CD4-positive, alpha-beta T cell treated with Interleukin-10 for 1 hour (primary cell): ENCODE measurements around the gene UBN2.

Experiments
- DNase-seq: peaks from one replicate; pipeline ENCODE4 v3.0.0-alpha.2; 2020

Gene UBN2

DNA sequence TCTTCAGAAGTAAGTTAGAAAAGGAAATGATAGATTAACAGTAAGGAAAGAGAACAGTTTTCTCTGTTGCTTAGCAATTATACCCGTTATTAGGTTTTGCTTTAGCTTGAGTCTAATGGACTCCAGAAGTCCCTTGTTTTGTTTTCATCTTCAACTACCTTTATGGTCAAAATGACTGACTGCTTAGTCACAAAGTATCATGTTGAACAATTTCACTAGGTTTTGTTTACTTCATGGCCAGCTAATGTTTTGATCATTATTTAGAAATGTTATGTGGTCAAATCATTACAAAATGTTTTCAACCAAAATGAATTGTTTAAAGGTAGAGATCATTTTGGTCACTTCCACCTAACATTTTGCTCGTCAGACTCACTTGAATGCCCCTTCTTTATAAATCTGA, 1.9 kb downstream of the UBN2 start:
- no peak for DNase-seq

DNA sequence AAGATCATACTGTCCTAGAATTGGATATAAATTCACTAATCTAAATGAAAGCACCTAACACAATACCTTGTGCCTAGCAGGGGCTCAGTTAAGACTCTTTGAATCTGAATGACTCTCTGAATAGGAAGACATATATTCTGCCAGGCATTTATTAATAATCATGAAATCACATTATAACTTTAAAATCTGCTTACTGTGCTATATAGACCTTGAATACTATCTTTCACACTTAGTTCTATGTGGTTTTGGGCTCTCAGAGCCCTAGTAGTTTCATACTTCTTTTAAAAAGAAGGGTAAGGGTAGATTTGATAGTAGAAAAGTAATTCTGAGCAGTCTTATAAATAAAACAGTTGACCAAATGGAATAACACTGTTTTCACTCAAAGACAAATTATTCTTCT, 10.2 kb downstream of the UBN2 start:
- DNase-seq: no peak

DNA sequence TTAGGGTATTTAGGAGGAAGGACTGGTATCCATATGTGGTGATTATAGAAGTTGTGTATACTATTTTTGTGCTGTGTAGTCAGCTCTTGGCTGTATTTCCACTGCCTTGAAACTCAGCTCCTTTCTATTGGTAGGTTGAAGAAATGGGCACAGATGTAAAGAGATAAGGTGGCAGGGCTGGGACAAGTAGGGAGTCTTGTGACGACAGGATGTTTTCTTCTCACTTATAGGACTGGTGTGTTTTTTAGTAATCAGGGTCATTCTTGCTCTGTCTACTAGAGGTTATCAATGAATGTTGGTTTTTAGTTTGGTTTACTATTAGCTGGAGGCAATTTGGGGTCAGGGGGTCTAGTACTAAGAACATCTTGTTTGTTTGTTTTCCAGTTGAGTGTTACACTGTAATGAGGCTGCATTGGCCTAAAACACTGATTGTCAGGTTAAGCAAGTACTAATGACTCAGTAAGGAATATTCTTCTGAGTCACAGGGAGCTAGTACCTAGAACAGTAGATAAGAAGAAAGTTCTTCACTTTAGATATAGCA, 11.8 kb downstream of the UBN2 start:
- no peak for DNase-seq

DNA sequence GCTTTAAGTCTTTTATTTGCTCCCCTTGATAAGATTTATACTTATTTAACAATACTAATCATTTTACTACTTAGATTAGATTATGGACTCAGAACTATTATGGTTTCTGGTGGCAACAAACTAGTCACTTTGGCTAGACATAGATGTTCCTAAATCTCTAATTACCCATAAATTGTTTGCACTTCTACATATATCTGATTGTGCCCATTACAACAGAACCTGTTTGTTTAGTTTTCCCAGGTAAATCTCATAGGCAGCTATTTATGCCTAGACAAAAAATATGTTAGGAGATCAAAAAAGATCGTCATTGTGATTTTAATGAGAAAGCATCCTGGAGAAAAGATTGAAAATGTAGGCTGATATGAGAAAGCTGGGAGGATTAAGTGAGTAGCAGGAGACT, 14.4 kb downstream of the UBN2 start:
- DNase-seq: no peak

DNA sequence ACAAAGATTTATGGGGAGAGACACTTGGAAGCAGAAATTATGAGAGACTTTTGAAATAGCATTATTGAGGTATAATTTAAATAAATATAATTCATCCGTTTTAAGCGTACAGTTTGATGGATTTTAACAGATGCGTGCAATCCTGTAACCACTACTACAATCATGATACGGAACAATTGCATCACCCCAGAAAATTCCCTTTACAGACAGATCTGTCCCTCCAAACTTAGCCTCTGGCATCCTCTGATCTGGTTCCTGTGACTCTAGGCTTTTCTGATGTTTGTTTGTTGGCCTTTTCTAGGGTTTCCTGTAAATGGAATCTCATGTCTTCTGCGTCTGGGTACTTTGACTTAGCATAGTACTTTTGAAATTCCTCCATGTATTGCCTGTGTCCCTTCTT, 15.5 kb downstream of the UBN2 start:
- DNase-seq: no peak

DNA sequence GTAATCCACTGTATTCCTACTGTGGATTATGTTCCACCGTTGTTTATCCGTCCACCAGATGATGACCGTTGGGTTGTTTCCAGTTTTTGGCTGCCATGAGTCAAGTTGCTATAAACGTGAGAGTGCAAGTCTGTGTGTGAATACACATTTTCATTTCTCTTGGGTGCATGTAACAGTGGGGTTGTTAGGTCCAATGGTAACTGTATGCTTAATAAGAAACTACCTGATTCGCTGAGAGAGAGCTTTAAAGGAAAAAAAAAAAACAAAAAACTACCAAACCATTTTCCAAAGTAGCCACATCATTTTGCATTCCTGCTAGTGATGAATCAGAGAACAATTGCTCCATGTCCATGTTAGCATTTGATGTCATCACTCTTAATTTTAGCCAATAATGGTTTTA, 15.9 kb downstream of the UBN2 start:
- DNase-seq: no peak

DNA sequence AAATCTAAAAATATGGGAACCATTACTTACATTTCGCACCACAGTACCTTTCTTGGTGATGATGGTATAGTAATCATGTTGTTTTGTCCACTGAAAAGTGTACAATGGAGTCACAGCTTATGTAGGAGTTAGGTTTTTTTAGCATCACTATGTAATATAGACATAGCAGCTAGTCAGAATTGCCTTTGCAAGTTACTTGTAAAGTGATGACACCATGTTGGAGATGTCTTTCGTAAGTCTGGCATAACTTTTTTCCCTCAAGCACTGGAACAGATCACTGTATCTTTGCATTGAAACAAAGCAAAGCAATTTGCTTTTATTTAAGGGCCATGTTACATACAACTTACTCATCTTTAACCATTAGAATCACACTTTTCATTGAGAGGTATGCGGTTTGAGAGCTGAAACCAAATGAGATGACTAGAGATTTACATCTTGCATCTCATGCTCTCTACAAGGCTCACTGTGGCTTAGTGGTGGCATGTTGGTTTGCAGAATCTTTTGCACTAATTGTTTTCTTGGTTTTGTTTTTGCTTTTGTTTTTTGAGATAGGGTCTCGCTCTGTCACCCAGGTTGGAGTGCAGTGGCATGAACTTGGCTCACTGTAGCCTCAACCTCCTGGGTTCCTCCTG, 18.3 kb downstream of the UBN2 start:
- DNase-seq: no peak

DNA sequence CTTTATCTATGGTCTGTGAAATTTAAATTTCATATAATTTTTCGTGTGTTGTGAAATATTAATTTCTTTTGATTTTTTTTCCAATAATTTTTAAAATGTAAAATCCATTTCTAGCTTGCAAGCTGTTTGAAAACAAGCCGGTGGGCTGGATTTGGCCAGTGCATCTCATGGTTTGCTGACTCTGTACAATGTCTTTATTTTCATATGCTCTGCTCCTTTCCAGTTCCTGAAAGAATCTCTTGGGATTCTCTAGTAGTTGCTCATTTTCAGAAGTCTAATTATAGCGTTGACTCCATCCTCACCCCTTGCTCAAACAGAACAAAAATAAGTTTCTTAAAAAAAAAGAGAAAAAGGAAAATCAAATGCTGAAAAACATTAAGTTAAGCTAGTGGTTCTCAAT, 21.4 kb downstream of the UBN2 start:
- DNase-seq: no peak

DNA sequence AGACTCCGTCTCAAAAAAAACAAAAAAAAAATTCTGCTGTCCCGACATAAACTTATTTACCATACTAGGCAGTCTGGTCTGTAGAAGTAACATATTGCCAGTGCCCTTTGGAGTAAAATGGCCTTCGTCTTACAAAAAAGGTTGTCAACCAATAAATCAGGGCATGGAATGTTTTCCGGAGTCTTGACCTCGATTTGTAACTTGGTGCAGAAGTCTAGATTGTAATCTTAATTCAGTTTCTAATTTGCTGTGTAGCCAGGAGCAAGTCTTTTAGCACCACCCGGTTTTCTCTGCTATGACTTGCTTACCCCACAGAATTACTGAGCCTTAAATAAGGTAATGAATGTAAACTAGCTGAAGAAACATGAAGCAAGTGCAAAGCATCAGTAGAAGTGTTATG, 23.2 kb downstream of the UBN2 start:
- DNase-seq: no peak

DNA sequence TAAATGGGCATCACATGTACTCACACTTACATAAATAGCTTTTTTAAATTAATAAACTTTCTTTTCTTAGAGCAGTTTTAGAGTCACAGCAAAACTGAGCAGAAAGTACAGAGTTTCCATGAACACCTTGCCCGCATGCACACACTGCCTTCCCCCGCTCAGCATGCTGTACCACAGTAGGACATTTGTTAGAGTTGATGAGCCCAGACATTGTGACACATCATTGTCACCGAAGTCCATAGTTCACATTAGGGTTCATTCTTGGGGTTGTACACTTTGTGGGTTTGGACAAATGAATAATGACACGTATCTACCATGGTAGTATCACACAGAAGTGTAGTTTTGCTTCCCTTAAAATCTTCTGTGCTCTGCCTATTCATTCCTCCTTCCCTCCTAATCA, 23.7 kb downstream of the UBN2 start:
- DNase-seq: no peak

DNA sequence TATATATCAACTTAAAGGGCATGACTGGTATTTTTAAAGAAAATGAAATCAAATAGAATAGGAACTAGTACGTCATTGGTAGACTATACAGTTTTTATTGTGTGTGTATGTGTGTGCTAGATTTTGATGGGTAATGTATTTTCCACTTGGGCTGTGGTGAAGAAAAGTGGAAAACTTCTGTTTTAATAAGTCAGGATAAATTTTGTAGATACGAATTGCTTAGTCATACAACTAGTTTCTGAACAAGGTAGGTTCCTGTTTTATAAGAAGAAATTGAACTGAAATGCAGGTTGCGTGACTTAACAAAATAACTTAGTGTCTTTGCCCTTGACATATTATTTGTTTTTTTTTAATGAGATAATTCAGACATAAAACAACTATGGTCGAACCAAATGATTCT, 24.3 kb downstream of the UBN2 start:
- DNase-seq: no peak

DNA sequence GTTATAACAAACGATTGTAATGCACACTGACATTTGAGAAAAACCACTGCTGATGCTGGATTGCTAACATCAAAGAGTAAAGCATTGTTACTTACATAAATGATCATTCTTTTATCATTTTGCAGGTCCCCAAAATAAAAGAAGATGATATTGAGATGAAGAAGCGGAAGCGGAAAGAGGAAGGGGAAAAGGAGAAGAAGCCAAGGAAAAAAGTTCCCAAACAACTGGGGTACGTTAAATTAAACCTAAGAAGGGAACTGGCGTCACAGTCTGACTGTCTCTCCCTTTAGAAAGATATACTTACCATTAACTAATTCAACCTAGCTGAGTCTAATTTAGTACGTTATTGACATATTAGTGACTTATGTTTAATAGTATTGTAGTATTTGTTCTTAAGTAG, 28.1 kb downstream of the UBN2 start:
- DNase-seq: no peak

DNA sequence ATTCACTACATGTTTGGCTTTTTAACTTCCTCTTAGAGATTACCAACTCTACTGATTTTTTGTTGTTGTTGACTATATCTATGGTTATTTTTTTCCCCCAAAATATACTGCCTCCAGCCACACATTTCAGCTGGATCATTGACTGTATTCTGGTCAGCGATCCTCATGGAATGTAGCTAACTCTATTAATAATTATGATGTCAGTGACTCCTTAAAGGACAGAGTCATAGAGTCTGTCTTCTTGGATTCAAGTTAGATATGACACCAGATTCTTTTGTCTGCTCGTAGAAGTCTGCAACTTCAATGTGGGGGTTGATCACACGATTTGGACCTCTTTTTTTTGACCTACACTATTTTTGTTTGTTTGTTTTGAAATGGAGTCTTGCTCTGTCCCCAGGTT, 33.2 kb downstream of the UBN2 start:
- no peak for DNase-seq

DNA sequence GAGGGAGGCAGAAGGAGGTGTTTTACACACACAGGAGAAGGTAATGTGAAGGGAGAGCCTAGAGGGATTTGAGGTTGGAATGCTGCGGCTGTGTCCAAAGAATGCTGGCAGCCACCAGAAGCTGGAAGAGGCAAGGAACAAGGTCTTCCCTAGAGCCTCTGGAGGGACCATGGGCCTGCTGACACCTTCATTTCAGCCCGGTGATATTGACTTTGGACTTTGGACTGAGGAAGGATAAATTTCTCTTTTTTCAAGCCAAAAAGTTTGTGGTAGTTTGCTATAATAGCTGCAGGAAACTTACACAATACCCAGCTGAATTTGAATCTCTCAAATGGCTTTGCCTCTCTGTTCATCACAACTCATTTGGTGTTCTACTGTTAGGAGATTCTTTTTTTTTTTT, 34.6 kb downstream of the UBN2 start:
- no peak for DNase-seq

DNA sequence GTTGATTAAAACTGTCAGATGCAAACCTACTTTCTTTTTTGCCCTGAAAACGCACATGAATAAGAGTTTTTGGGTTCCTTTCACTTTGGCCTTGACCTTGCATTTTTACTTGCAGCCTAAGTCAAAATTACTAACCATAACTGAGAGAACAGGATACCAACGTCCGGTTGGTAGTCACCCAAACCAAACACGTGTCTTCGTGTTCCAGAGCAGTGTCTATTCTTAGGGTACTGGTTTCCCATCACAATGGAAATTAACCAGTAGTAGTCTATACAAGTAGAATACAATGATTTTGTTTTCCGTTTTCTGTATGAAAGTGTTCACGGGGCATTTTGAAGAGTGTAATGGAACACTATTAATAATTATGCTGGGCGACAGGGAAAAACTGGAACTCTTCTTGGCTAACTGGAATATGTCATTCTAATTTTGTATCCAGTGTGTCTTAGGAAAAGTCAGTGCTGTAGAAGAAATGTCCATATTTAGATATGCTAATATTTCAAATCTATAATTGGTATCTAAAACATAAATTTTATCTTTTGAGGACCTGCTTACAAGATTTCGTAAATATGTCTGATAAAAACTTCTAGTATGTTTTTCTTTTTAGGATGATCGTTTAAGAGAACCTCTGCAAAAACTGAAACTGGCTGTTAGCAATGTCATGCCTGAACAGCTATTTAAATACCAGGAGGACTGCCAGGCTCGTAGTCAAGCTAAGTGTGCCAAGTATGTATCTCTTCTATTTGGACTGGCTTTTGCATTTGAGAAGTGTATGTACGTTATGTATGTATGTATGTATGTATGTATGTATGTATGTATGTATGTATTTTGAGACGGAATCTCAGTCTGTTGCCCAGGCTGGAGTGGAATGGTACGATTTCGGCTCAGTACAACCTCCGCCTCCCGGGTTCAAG, 40.9 kb downstream of the UBN2 start:
- DNase-seq: no peak

DNA sequence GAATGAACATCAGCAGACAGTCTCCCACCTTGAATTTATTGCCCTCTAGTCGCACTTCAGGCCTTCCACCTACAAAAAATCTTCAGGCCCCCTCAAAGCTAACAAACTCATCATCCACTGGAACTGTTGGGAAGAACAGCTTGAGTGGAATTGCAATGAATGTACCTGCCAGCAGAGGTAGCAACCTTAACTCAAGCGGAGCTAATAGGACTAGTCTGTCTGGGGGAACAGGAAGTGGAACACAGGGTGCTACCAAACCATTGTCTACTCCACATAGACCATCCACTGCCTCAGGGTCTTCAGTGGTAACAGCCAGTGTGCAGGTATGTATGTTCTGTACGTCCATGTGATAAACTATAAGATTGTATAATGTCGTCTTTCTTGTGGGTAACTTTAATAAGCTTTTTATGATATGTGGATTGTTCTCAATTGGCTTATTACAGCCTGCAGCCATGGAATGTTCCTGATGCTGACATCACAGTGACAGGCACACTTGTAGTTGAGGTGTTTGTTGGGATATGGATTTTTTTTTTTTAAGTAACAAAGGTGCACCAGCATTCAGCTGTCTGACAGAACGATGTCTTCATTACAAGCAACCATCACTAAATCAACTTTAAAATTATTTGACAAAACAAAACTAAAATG, 53.3 kb downstream of the UBN2 start:
- DNase-seq: no peak

DNA sequence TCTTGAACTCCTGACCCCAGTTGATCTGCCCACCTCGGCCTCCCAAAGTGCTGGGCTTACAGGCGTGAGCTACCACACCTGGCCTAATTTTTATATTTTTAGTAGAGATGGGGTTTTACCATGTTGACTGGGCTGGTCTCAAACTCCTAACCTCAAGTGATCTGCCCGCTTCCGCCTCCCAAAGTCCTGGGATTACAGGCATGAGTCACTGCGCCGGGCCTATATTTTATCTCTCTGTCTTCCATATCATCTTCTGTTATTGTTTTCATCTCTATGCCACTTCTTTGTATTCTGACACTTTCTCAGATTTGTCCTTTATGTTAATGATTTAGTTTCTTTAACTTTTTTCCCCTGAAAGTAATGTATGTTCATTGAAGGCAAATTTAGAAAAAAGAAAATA, 55.1 kb downstream of the UBN2 start:
- DNase-seq: no peak

DNA sequence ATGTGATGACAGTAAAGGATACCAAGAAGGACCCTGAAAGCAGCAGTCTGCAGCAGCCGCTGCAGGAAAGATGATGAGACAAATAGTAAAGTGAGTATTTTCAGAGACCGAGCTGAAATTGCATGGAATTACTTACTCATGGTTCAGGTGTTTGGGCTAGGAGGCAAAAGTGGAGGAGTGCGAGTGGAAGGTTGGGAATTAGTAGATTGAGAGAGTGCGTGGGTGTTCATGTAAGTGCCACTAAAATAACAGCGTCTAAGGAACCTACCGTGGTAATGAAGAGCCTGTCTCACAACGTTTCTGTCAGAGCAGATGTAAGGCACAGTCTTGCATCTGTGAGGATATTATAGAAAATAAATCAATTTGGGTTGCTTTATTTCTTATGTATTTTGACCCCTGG, 61.8 kb downstream of the UBN2 start:
- no peak for DNase-seq

DNA sequence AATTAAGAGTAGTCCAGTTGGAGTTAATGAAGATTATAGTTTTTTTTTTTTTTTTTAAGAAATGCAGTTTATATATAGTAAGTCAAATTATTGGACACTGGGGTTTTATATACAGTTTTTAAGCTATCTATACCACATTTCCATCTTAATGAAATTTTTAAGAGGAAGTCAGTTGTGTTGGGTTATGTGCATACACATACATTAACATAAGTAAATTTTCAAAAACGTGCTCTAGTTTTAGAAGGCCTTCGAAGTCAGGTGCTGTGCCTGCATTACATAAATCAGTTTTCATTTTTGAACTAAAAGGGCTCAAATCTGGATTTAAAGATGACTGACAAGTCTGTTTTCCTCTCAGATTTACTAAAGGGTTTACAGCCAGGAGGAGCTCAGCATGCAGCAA, 62.5 kb downstream of the UBN2 start:
- no peak for DNase-seq

DNA sequence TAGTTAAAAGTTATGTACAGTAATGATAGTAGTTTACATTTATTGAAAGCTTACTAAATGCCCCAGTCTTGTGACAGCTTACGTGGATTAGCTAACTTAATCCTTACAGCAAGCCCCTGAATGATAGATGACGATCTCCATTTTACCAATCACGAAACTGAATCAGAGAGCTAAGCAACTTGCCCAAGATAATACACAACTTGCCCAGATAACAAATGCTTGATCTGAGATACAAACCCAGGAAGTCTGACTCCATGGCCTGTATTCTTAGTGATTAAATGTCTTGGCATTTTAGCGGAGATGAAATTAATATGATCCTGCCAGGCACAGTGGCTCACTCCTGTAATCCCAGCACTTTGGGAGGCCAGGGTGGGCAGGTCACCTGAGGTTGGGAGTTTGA, 63.2 kb downstream of the UBN2 start:
- DNase-seq: no peak

DNA sequence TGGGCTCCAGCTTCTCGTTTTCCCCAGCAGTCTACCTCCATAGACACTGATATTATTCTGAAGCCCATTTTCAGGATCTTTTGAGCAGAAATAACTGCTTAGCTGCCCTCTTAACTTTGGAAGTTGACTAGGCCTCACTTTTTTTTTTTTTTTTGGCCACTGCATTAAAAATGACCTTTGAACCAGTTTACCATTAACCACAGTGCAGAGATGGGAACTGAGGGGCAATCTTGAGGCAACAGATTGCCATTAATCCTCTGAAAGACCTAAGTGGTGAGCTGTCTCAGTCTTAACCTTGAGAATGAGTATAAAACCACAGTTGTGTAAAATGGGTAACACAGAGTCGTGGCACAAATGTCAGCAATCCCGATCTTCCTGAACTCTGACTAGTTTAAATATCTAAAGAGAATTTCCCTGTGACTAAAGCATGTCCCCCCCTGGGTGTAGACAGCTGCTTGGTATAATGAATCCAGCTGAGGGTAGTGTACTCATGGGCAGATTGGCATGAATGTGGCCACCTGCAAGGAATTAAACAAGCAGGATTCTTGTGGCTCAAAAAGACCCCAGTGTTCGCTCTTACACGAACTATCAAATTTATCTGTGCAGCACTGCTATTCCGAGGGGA, 64.0 kb downstream of the UBN2 start:
- no peak for DNase-seq

DNA sequence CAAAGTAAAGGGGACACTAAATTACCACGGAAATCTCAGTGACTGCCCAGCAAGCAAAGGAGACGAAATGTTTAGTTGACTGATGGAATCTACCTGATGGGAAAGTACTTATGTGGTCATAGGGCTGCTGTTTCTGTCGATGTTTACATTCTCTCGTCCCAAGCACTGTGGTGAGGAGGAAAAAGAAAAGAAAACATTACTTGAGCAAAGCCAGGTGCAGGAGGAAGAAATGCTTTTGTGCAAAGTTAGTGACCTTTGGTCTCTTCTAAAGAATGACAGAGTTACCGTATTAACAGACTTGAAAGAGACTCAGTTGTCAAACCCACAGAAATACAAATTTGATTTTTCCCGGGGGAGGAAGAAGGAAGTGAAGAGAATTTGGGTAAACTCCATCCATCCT, 66.8 kb downstream of the UBN2 start:
- DNase-seq: no peak

DNA sequence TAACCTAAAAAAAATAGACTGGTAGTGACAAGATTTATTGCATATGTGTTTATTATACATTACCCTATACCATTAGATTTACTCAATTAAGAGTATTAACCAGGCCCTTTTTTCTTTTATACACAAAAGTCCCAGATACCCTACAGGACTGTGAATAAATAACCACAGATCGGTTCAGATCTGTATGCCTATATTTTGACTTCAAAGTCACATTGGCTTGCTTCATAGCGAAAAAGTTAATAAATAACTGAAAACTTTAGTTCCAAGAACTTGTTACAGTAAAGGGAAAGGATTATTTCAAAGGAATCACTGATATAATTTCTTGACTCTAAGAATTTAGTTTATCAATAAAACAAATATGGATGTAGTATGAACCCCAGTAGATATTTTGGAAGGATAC, 68.3 kb downstream of the UBN2 start:
- DNase-seq: no peak

DNA sequence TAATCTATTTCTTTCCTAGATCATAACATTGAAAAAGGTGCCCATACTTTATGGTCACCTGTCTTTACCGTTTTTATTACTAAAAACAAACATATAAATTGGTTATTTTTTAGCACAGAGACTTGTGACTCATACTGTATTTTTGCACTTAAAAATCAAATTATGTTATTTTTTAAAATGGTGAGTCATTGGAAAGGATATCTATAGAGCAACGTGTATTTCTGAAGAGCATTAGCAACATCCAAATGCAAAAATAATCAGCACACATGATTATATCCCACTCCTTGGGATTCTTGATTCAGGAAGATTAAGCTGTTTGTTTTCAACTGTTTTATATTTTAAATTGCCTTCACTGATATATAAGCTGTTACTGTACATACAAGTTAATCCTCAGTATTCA, 69.4 kb downstream of the UBN2 start:
- DNase-seq: no peak
